H9 (cell line): ENCODE data around the gene HMGN4. TPM values are rescaled to one million over a fixed set of nuclear protein-coding genes. Genes with fewer than 3 reads are reported as not detected.

Source experiments
- DNase-seq: peaks from one replicate; pipeline ENCODE4 v3.0.0-alpha.2; 2017
- H2AFZ ChIP-seq: one replicate; pipeline ENCODE4 v1.6.1; 2013; ENCODE audit warnings: mild to moderate bottlenecking, low read length, control low read depth, moderate library complexity
- H2AK5ac ChIP-seq: 2 replicates; pipeline ENCODE4 v1.6.1; 2013; ENCODE audit warnings: low read length, control low read depth, mixed read lengths; ENCODE audit not compliant: insufficient read length
- H2BK120ac ChIP-seq: one replicate; pipeline ENCODE4 v1.6.1; 2013; ENCODE audit warnings: low read depth, mild to moderate bottlenecking, low read length, control low read depth, inconsistent platforms; ENCODE audit not compliant: poor library complexity, severe bottlenecking
- H2BK12ac ChIP-seq: 2 replicates; pipeline ENCODE4 v1.6.1; 2013; ENCODE audit warnings: low read length, control low read depth, mixed read lengths, low read depth; ENCODE audit not compliant: insufficient read length
- H2BK15ac ChIP-seq: 2 replicates; pipeline ENCODE4 v1.6.1; 2013; ENCODE audit warnings: low read depth, low read length, control low read depth
- H2BK20ac ChIP-seq: one replicate; pipeline ENCODE4 v1.6.1; 2013; ENCODE audit warnings: low read depth, mild to moderate bottlenecking, low read length, control low read depth, inconsistent platforms; ENCODE audit not compliant: poor library complexity, severe bottlenecking
- H2BK5ac ChIP-seq: 2 replicates; pipeline ENCODE4 v1.6.1; 2013; ENCODE audit warnings: low read length, control low read depth, mixed read lengths; ENCODE audit not compliant: insufficient read length
- H3K14ac ChIP-seq: 2 replicates; pipeline ENCODE4 v1.6.1; 2013; ENCODE audit warnings: low read length, control low read depth; ENCODE audit not compliant: insufficient read depth
- H3K18ac ChIP-seq: 2 replicates; pipeline ENCODE4 v1.6.1; 2013; ENCODE audit warnings: low read depth, mild to moderate bottlenecking, mixed read lengths, low read length, control low read depth; ENCODE audit not compliant: insufficient read length
- H3K23ac ChIP-seq: 2 replicates; pipeline ENCODE4 v1.6.1; 2013; ENCODE audit warnings: low read length, control low read depth, mixed read lengths, low read depth; ENCODE audit not compliant: insufficient read length
- H3K23me2 ChIP-seq: 2 replicates; pipeline ENCODE4 v1.6.1; 2013; ENCODE audit warnings: low read depth, mild to moderate bottlenecking, mixed read lengths, low read length, control low read depth; ENCODE audit not compliant: insufficient read length, poor library complexity, severe bottlenecking
- H3K27ac ChIP-seq: 2 replicates; pipeline ENCODE4 v1.5.1; 2013; ENCODE audit warnings: low read length, control low read depth, mixed read lengths, low read depth; ENCODE audit not compliant: insufficient read length
- H3K27me3 ChIP-seq: 2 replicates; pipeline ENCODE4 v1.6.1; 2013; ENCODE audit warnings: low read length, control low read depth, inconsistent platforms; ENCODE audit not compliant: insufficient read depth
- H3K4ac ChIP-seq: 2 replicates; pipeline ENCODE4 v1.6.1; 2013; ENCODE audit warnings: low read depth, mild to moderate bottlenecking, control low read depth, inconsistent platforms, low read length, moderate library complexity
- H3K4me1 ChIP-seq: 2 replicates; pipeline ENCODE4 v1.6.1; 2013; ENCODE audit warnings: low read length, control low read depth, inconsistent platforms; ENCODE audit not compliant: insufficient read depth
- H3K4me2 ChIP-seq: 2 replicates; pipeline ENCODE4 v1.6.1; 2013; ENCODE audit warnings: low read length, control low read depth, mixed read lengths; ENCODE audit not compliant: insufficient read length, insufficient read depth
- H3K56ac ChIP-seq: 2 replicates; pipeline ENCODE4 v1.6.1; 2013; ENCODE audit warnings: low read depth, mild to moderate bottlenecking, mixed read lengths, low read length, control low read depth; ENCODE audit not compliant: insufficient read length
- H3K79me1 ChIP-seq: 2 replicates; pipeline ENCODE4 v1.6.1; 2013; ENCODE audit warnings: low read depth, mild to moderate bottlenecking, moderate library complexity, low read length, control low read depth, inconsistent platforms; ENCODE audit not compliant: insufficient read depth, poor library complexity, severe bottlenecking
- H3K79me2 ChIP-seq: 2 replicates; pipeline ENCODE4 v1.6.1; 2013; ENCODE audit warnings: low read length, control low read depth, inconsistent platforms; ENCODE audit not compliant: insufficient read depth
- H3K9ac ChIP-seq: 2 replicates; pipeline ENCODE4 v1.6.1; 2013; ENCODE audit warnings: low read length, control low read depth, mixed read lengths; ENCODE audit not compliant: insufficient read length; ENCODE audit errors: extremely low read depth
- H3K9me3 ChIP-seq: one replicate; pipeline ENCODE4 v1.6.1; 2013; ENCODE audit warnings: low read depth, low read length, inconsistent platforms; ENCODE audit not compliant: control insufficient read depth
- H3T11ph ChIP-seq: one replicate; pipeline ENCODE4 v1.6.1; 2013; ENCODE audit warnings: mild to moderate bottlenecking, low read length, control low read depth, inconsistent platforms
- H4K20me1 ChIP-seq: one replicate; pipeline ENCODE4 v1.6.1; 2013; ENCODE audit not compliant: control insufficient read depth, insufficient read length, insufficient read depth
- H4K5ac ChIP-seq: 2 replicates; pipeline ENCODE4 v1.6.1; 2013; ENCODE audit warnings: low read depth, mild to moderate bottlenecking, mixed read lengths, low read length, control low read depth; ENCODE audit not compliant: insufficient read length
- H4K8ac ChIP-seq: replicated peaks from 2 replicates; pipeline ENCODE4 v1.6.1; 2013; ENCODE audit warnings: low read length, control low read depth, mixed read lengths, low read depth; ENCODE audit not compliant: insufficient read length
- H4K91ac ChIP-seq: 2 replicates; pipeline ENCODE4 v1.6.1; 2013; ENCODE audit warnings: low read depth, mild to moderate bottlenecking, moderate library complexity, mixed read lengths, low read length, control low read depth; ENCODE audit not compliant: insufficient read length
- H3K27ac Mint-ChIP-seq, 3 experiments: 2 replicates in 2 of 3; 3 replicates in 1 of 3; pipeline ENCODE4 v1.8.0; 2020 to 2021; ENCODE audit warnings: mixed read lengths in 3 of 3, mild to moderate bottlenecking in 1 of 3, moderate library complexity in 1 of 3
- H3K27me3 Mint-ChIP-seq: 2 replicates; pipeline ENCODE4 v1.8.0; 2021; ENCODE audit warnings: low read depth, mild to moderate bottlenecking, moderate library complexity, mixed read lengths
- H3K36me3 Mint-ChIP-seq, 3 experiments: 2 replicates in 2 of 3; 3 replicates in 1 of 3; pipeline ENCODE4 v1.8.0; 2020 to 2021; ENCODE audit warnings: low read depth in 3 of 3, mixed read lengths in 3 of 3; ENCODE audit not compliant: insufficient read depth in 1 of 3
- H3K4me1 Mint-ChIP-seq, 2 experiments: 2 replicates each; pipeline ENCODE4 v1.8.0; 2020; ENCODE audit warnings: mixed read lengths in 2 of 2
- H3K4me3 Mint-ChIP-seq, 2 experiments: 2 replicates in 1 of 2; 3 replicates in 1 of 2; pipeline ENCODE4 v1.8.0; 2020 to 2021; ENCODE audit warnings: mild to moderate bottlenecking in 2 of 2, mixed read lengths in 2 of 2, moderate library complexity in 1 of 2
- H3K9me3 Mint-ChIP-seq, 2 experiments: 2 replicates in 1 of 2; 3 replicates in 1 of 2; pipeline ENCODE4 v1.8.0; 2020; ENCODE audit warnings: mild to moderate bottlenecking in 2 of 2, mixed read lengths in 2 of 2, moderate library complexity in 1 of 2
- CTCF ChIP-seq: fragments of 200-600 bp; sonication (generic); conservative IDR thresholded peaks from 3 replicates; pipeline ENCODE4 v1.8.0; 2021; ENCODE audit warnings: antibody characterized with exemption, mild to moderate bottlenecking
- WGBS: extraction: QIAGEN DNeasy Blood & Tissue Kit; methylation state at CpG from one replicate; pipeline ENCODE4 v1.1.7; 2013; ENCODE audit warnings: missing lambda C conversion rate, low lambda C conversion rate, mixed read lengths; ENCODE audit not compliant: insufficient read length; ENCODE audit errors: extremely low coverage; 5-methylcytosine and 5-hydroxymethylcytosine counted together
- total RNA-seq: library from RNA; stranded (reverse); gene quantifications from 2 replicates; pipeline ENCODE4 v1.2.1, GENCODE V29; 2021

Gene HMGN4
- total RNA-seq, 1 experiment from 2014 or later: 50.4 TPM

- Histone ChIP-seq H3K79me1 (no peaks in the 10 kb centered on the region), H3K79me2 (no peaks in the 10 kb centered on the region), H3K9ac (no peak overlapping the region), H3K14ac (no peak overlapping the region), H4K20me1 (no peaks in the 10 kb centered on the region), H3K18ac (no peak overlapping the region), H2BK15ac (no peak overlapping the region), H3K56ac (no peak overlapping the region), H3K23ac (no peak overlapping the region), H3K27ac (no peak overlapping the region), H4K8ac (no peak overlapping the region), H2BK12ac (no peak overlapping the region), H3K4me1 (peaks cover 4% of the 10 kb centered on the region; the same call in 1 of the 2 replicates), H2BK5ac (no peak overlapping the region), H4K5ac (no peak overlapping the region), H2BK120ac (no peak overlapping the region), H4K91ac (no peak overlapping the region), H3T11ph (no peak overlapping the region), H2AK5ac (no peak overlapping the region), H3K23me2 (no peaks in the 10 kb centered on the region), H2BK20ac (no peak overlapping the region), H3K27me3 (no peaks in the 10 kb centered on the region), H2AFZ (no peak overlapping the region), H3K4me2 (no peak overlapping the region), H3K4ac (no peak overlapping the region), H3K9me3 (no peaks in the 10 kb centered on the region)
- DNase-seq: no peak
- Mint-ChIP-seq H3K36me3 (no peaks in the 10 kb centered on the region; a peak in 1 of 7 replicates), H3K9me3 (no peaks in the 10 kb centered on the region; a peak in 2 of 5 replicates), H3K4me1 (peaks cover 38 to 41% of the 10 kb centered on the region in 2 experiments), H3K27ac (no peak overlapping the region), H3K4me3 (peak overlapping the region in 1 of 2 experiments; percentile 13; a peak in 1 of 5 replicates), H3K27me3 (peaks cover 4% of the 10 kb centered on the region; the same call in 1 of the 2 replicates)
- WGBS: no CpG with 5 or more reads among the region's 2 CpGs
- TF ChIP-seq CTCF: no peak
Measured at GRCh38 chr6:26530203-26530602, 8.0 kb upstream of the HMGN4 start.
